SK-N-MC (cell line): ENCODE data around the gene GLRX3.

Experiments used
- EZH2 ChIP-seq: fragments of 200-600 bp; sonication (generic); IDR thresholded peaks from one replicate; pipeline ENCODE4 v1.6.1; 2017; ENCODE audit warnings: antibody characterized with exemption
- POLR2AphosphoS5 ChIP-seq: IDR thresholded peaks from 2 replicates; pipeline ENCODE4 v1.6.1; 2012; ENCODE audit warnings: mild to moderate bottlenecking, low read depth, low read length, borderline replicate concordance

GRCh38 chr10:130213286-130214080 lies 77.3 kb downstream of the GLRX3 start:
- TF ChIP-seq POLR2AphosphoS5 (no peak), EZH2 (no peak)
